Keratinocyte (primary cell): ENCODE data around the gene PCDH9. TPM values are rescaled to one million over a fixed set of nuclear protein-coding genes. Genes with fewer than 3 reads are reported as not detected.

ENCODE experiments used
- DNase-seq: peaks from one replicate; pipeline ENCODE4 v3.0.0-alpha.2; 2011; ENCODE audit warnings: low read depth, missing footprints, low spot score
- FAIRE-seq: peaks from 2 replicates; lab custom pipeline; 2011; peaks lifted over from hg19 to GRCh38; lab: Jason Lieb, UNC
- H2AFZ ChIP-seq: 2 replicates; pipeline ENCODE4 v1.6.0; 2012; ENCODE audit warnings: low read length, control low read depth, inconsistent platforms; ENCODE audit not compliant: control insufficient read depth
- H3K27ac ChIP-seq: 2 replicates; pipeline ENCODE4 v1.5.1; 2011; ENCODE audit warnings: low read length; ENCODE audit not compliant: control insufficient read depth, insufficient read depth
- H3K27me3 ChIP-seq: 3 replicates; pipeline ENCODE4 v1.6.0; 2011; ENCODE audit warnings: low read length; ENCODE audit not compliant: control insufficient read depth, insufficient read depth; ENCODE audit errors: extremely low read depth
- H3K36me3 ChIP-seq, 2 experiments: 2 replicates in 1 of 2; 3 replicates in 1 of 2; pipeline ENCODE4 v1.5.1; 2011; ENCODE audit warnings: low read length in 2 of 2, mild to moderate bottlenecking in 1 of 2; ENCODE audit not compliant: control insufficient read depth in 2 of 2, insufficient read depth in 2 of 2; ENCODE audit errors: extremely low read depth in 1 of 2
- H3K4me1 ChIP-seq: 3 replicates; pipeline ENCODE4 v1.5.1; 2011; ENCODE audit warnings: low read length; ENCODE audit not compliant: control insufficient read depth, insufficient read depth; ENCODE audit errors: extremely low read depth
- H3K4me2 ChIP-seq: 3 replicates; pipeline ENCODE4 v1.6.0; 2011; ENCODE audit warnings: low read depth, low read length; ENCODE audit not compliant: control insufficient read depth, insufficient read depth; ENCODE audit errors: extremely low read depth
- H3K4me3 ChIP-seq, 3 experiments: fragments of 200-600 bp in 1 of 3; sonication (generic) in 1 of 3; 2 replicates in 2 of 3; 3 replicates in 1 of 3; pipeline ENCODE4 v1.5.1; 2011 to 2016; ENCODE audit warnings: low read length in 3 of 3, mild to moderate bottlenecking in 3 of 3, control low read depth in 2 of 3, inconsistent platforms in 1 of 3, low read depth in 1 of 3, mixed read lengths in 1 of 3, mixed run types in 1 of 3, moderate library complexity in 1 of 3; ENCODE audit not compliant: control insufficient read depth in 2 of 3, insufficient read depth in 2 of 3; ENCODE audit errors: extremely low read depth in 1 of 3
- H3K79me2 ChIP-seq: 2 replicates; pipeline ENCODE4 v1.6.0; 2012; ENCODE audit warnings: low read length; ENCODE audit not compliant: control insufficient read depth, insufficient read depth
- H3K9ac ChIP-seq: 3 replicates; pipeline ENCODE4 v1.6.0; 2011; ENCODE audit warnings: low read length; ENCODE audit not compliant: control insufficient read depth, insufficient read depth; ENCODE audit errors: extremely low read depth
- H3K9me1 ChIP-seq: 3 replicates; pipeline ENCODE4 v1.6.0; 2011; ENCODE audit warnings: low read length; ENCODE audit not compliant: control insufficient read depth, insufficient read depth; ENCODE audit errors: extremely low read depth
- H3K9me3 ChIP-seq: 2 replicates; pipeline ENCODE4 v1.5.1; 2012; ENCODE audit warnings: low read depth, low read length; ENCODE audit not compliant: control insufficient read depth
- H4K20me1 ChIP-seq: 3 replicates; pipeline ENCODE4 v1.6.0; 2011; ENCODE audit warnings: low read length; ENCODE audit not compliant: control insufficient read depth, insufficient read depth; ENCODE audit errors: extremely low read depth
- CTCF ChIP-seq, 3 experiments: IDR thresholded peaks in 1 of 3; conservative IDR thresholded peaks in 1 of 3; optimal IDR thresholded peaks in 1 of 3; 2 replicates in 2 of 3; 3 replicates in 1 of 3; pipeline versions ENCODE3 to v1.5.1; 2011; ENCODE audit warnings: low read length in 3 of 3, mild to moderate bottlenecking in 3 of 3, moderate library complexity in 2 of 3, control low read depth in 1 of 3, inconsistent platforms in 1 of 3; ENCODE audit not compliant: insufficient read depth in 2 of 3; ENCODE audit errors: extremely low read depth in 1 of 3
- EZH2 ChIP-seq: IDR thresholded peaks from one replicate; pipeline ENCODE4 v1.6.1; 2012; ENCODE audit warnings: inconsistent platforms, mild to moderate bottlenecking, low read length, moderate library complexity
- dilution Hi-C: fragments of 300-500 bp; cut with MboI; formaldehyde crosslinking; loops from one replicate; pipeline ENCODE4 v1.7.0; 2020; ENCODE audit warnings: low sequenced_read_pairs; ENCODE audit not compliant: extremely low pct_ligation_motif_present
- polyA plus RNA-seq, 5 experiments: library from polyadenylated mRNA; depleted of rRNA in 3 of 5; stranded (reverse) in 3 of 5; stranded (forward) in 1 of 5; unstranded in 1 of 5; fragments of >200 nt; gene quantifications; 1 replicate in 1 of 5; 2 replicates in 3 of 5; 3 replicates in 1 of 5; pipeline versions ENCODE4 v1.2.1 to v1.2.3, GENCODE V29; 2011 to 2012; ENCODE audit warnings: missing spikeins in 2 of 5, low read depth in 1 of 5, low replicate concordance in 1 of 5

Gene PCDH9
- polyA plus RNA-seq, 1 donor (not counting 4 experiments of a cell fraction or from before 2014, with no cell fraction given) = 0.21 TPM

GRCh38 chr13:66981912-66982311, 248.2 kb downstream of the PCDH9 start:
- TF ChIP-seq EZH2 (no peak), CTCF (optimal IDR thresholded peaks at IDR 0.05 in 1 of 3, IDR thresholded peaks at IDR 0.05 in 1 of 3, conservative IDR thresholded peaks at IDR 0.05 in 1 of 3; ENCODE audit: extremely low read depth in 1 of 3, insufficient read depth in 2 of 3, low read length in 3 of 3) (no peak)
- dilution Hi-C loops = no loop called here
- Histone ChIP-seq H3K27me3 (no peaks in the 10 kb centered on the region), H3K4me3 (no peak overlapping the region), H3K4me1 (no peaks in the 10 kb centered on the region), H2AFZ (no peak overlapping the region), H3K9ac (no peak overlapping the region), H3K36me3 (no peaks in the 10 kb centered on the region), H3K9me3 (no peaks in the 10 kb centered on the region), H3K9me1 (no peaks in the 10 kb centered on the region), H3K79me2 (no peaks in the 10 kb centered on the region), H3K4me2 (no peak overlapping the region), H3K27ac (no peak overlapping the region), H4K20me1 (no peaks in the 10 kb centered on the region)
- FAIRE-seq = no peak
- no peak for DNase-seq

- H3K79me2 ChIP-seq = no peaks in the 10 kb centered on the region
- H4K20me1 ChIP-seq = no peaks in the 10 kb centered on the region
- no peak overlapping the region for H3K4me3 ChIP-seq
- H3K9ac ChIP-seq = no peak overlapping the region
- no peak overlapping the region for H3K4me2 ChIP-seq
- H3K36me3 ChIP-seq = no peaks in the 10 kb centered on the region
- FAIRE-seq (no peak), DNase-seq (no peak)
- H3K9me1 ChIP-seq = no peaks in the 10 kb centered on the region
- no peaks in the 10 kb centered on the region for H3K4me1 ChIP-seq
- H3K27ac ChIP-seq = no peak overlapping the region
- no peak overlapping the region for H2AFZ ChIP-seq
- no peaks in the 10 kb centered on the region for H3K27me3 ChIP-seq
- dilution Hi-C loops = no loop called here
- no peaks in the 10 kb centered on the region for H3K9me3 ChIP-seq
- TF ChIP-seq EZH2 = no peak
- TF ChIP-seq CTCF (optimal IDR thresholded peaks at IDR 0.05 in 1 of 3, IDR thresholded peaks at IDR 0.05 in 1 of 3, conservative IDR thresholded peaks at IDR 0.05 in 1 of 3; ENCODE audit: extremely low read depth in 1 of 3, insufficient read depth in 2 of 3, low read length in 3 of 3) = no peak
Observed at GRCh38 chr13:66977161-66977560, 253.0 kb downstream of the PCDH9 start.
